Stimulated activated CD4-positive, alpha-beta T cell treated with anti-CD3 and anti-CD28 coated beads, Interleukin-4, amount 100 ng/mL, for 48 hours (primary cell): ENCODE results near the gene AKT3.
A peak's percentile ranks its signal among the peaks of the same experiment; 100 is the strongest.
"Not testable (repeated sequence)": the region's sequence is repeated elsewhere in the genome, so short reads cannot be mapped to it uniquely, and the experiment has no call there.

Source experiments
- DNase-seq, 2 donors: peaks; one replicate each; pipeline ENCODE4 v3.0.0-alpha.2; 2020; ENCODE audit warnings: low read depth in 2 of 2

The AKT3 gene

DNA sequence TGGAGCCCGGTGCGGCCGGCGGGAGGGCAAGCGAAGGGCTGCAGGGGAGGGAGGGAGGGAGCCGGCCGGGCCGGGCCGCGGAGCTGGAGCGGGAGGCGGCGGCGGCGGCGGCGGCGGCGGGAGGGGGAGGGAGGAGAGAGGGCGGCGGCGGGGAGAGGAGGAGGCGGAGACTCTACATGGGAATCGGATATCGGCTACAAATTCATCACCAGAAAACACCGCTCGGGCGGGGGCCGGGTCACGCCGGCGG, at the start of gene AKT3:
AKT3 (minus strand) TSS at position 42 of the 250 bp plus-strand sequence. CDS start 7,073 bp downstream, outside the sequence.
- no peak for DNase-seq

DNA sequence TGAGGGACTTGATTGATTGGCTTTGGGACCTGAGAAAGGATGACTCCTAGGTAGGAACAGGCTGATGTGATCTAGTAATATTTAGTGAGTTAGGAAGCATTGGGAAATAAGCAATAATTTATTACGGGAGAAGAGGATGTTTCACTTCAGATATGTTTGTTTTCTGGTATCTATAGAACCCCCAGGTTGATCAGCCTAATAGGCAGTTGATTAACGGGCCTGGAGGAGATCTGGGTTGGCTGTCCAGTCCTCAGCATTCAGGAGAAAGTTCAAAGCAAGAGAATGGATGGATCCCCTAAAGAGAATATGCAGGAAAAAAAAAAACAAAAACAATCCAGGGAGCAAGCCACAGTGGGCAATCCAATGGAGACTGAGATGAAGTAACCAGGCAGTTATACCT, 48.2 kb upstream of the AKT3 start:
- DNase-seq = no peak

DNA sequence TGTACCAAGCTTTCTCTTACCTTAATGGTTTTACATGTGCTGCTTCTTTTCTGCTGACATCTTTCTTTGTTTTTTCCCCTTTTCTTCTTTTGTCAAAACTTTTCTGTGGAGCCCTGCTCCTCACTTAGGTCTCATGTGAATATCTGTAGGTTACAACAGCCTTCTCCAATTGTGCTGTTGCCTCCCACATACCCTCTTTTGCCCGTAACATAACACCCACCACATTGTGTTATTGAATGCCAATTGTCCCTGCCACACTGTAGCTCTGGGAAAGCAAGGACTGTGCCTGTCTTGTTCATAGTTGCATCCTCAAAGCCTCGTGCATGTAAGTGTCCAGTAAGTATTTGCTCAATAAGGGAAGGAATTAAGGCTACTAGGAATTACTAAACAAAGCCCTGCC, 46.3 kb upstream of the AKT3 start:
- DNase-seq = no peak

DNA sequence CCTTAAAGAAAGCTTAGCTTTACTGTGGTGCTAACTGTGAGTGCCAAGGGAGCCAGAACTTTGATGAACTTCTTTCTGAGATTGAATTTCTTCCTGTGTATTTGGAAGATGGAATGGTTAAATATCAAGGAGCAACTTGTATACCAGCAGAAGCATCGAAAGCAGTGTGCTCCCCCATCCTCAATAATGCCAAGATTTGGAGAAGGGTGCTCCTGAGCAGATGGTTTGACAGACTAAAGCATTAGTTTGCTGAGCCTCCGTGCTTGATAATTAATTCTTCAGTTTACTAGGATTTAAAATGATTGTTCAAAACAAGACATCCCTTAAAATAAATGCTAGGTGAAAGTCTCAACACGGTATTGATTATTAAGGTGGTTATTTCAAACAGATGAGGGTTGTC, 42.4 kb upstream of the AKT3 start:
- DNase-seq = no peak

DNA sequence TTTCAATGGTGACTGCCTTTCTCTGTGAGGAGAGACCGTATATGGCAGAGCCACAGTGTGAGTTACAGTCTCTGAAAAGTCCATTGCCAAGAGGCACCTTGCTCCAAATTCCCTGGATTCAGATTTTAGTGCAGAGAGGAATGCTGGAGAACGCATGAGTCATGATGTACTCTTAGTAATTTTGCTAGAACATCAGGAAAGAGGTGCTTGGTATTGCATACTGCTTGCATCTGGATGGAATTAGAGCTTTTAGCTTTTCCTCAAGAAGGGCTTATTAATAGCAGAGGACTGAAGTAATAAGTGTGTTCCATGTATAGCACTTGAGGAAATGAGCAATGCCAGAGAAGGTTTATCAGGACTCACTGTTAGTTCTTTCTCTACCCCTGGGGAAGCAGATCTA, 40.5 kb upstream of the AKT3 start:
- DNase-seq = no peak

DNA sequence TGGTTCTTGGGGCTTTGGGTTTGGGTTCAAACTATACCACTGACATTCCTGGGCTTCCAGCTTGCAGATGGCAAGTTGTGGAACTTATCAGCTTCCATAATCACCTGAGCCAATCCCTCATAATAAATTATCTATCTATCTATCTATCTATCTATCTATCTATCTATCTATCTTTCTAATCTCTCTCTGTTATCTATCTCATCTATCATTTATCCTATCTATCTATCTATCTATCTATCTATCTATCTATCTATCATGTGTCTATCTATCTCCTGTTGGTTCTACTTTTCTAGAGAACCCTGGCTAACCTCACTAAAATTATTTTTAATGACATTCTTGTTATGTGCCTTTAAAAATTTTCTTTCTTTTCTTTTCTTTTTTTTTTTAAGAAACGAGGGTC, 35.8 kb upstream of the AKT3 start:
- no peak for DNase-seq

DNA sequence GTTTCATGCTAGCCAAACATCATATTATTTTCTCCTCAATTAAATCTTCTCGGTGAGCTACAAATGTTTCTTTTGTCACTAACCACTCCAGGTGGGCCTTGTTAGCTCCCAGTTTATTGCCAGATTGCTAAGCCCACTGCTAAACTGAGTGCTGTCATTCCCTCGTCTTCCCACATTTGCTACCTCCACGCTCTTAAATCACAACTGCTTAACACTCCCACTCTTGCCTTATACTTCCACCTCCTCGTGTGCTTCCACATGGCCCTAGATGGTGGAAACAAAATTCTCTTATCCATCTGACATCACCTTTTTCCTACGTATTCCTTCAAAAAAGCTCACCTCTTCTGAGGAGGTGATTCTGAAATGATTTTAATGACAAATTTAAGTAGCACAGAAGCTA, 34.6 kb upstream of the AKT3 start:
- no peak for DNase-seq

DNA sequence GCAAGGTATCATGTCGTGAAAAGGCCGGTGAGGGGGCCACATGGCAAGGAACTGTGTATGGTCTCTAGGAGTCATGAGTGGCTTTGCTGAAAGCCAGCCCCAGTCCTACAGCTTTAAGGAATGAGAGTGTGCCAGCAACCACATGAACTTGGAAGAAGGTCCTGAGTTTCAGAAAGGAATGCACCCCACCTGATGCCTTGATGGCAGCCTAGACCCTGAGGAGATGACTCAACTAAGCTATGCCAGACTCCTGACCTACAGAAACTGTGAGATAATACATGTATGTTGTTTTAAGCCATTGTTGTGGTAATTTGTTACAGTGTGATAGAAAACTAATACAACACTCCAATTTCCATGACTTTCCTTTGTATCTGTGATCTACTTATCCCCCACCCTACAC, 33.5 kb upstream of the AKT3 start:
- no peak for DNase-seq

DNA sequence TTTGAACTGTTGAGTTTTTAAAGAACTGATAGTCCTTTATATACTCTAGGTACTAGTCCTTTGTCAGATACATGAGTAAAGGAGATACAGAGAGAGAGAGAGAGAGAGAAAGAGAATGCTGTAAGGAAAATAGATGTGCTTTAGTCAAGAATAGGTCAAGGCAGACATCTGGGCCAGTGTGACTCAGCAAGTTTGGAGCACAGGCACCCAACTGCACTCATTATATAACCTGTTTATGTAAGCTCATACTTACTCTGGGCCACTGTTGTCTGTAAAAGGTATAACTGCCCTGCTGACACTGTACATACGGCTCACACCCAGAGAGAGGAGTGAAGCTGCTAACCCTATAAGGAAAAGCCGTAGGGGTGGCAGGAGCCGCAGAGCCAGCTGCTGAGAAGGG, 32.2 kb upstream of the AKT3 start:
- no peak for DNase-seq

DNA sequence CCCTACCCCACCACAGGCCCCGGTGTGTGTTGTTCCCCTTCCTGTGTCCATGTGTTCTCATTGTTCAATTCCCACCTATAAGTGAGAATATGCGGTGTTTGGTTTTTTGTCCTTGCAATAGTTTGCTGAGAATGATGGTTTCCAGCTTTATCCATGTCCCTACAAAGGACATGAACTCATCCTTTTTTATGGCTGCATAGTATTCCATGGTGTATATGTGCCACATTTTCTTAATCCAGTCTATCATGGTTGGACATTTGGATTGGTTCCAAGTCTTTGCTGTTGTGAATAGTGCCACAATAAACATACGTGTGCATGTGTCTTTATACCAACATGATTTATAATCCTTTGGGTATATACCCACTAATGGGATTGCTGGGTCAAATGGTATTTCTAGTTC, 27.0 kb upstream of the AKT3 start:
- not testable (repeated sequence) for DNase-seq

DNA sequence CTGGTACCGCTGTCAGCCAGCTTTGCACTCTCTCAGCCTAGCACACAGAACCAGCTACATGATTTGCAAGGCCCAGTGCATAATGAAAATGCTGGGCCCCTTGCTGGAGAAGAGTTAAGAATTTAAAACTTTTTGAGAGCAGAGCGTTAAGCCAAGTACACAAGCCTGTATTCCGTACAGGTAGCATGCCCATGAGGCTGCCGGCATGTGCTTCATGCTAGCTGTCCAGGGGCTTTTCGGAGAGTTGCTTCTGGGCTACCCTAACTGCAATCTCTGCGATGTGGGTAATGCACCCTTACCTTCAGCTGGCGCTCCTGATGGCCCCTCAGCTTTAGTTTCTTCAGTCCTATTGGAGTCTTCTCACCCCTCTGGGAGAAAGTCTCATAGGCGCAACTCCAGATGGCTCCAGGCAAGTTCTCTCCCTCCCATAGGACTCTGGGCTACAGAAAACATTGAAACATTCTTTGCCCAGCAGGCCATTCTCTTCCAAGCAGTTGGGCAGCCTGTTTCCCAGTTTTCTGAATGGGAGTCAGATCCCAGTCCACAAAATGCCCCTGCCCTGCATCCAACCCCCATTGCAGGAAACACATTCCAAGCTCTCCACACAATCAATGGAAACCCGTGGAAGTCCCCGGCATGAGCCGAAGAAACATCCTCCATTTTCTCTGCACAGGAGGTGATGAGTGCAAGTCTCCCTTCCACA, 5.7 kb upstream of the AKT3 start:
- no peak for DNase-seq

DNA sequence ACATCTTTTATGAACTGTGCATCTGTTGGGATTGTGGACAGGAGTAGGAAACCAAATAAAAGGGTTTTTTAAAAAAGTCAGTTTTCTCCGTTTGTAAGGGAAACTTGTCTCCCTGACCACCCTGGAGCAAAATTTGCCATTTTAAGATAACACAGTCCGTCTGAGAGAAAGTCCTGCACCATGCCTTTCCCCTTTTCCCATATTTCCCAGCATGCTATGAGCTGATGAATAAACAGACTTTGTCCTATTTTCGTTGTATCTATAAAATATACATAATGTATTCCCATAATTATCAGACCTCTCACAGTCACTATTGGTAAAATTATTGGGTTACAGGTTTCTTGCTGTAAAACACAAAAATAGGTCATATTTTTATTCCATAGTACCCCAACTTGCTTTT, 1.7 kb upstream of the AKT3 start:
- DNase-seq = no peak

DNA sequence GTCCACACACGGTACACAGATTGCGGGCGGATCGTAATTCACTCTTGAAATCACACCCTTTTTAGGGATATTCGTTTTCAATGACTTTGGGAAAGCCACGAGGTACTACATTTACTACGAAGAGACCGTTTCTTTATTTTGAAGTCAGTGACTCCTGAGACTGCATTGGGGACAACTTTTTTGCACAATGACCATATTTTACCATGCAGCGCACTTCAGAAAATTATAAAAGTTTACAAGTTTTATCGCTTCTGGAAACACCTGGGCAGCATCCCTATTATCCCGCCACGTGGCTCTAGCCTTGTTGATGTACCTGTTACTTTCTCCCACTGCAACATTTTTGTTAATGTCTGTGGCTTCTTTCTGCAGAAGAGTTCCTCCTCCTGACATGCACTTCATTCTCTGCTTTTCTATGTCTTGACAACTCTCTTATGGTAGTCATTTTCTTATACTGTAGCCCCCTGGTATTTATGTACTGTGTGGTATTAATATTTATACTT, 1.3 kb upstream of the AKT3 start:
- DNase-seq = no peak

DNA sequence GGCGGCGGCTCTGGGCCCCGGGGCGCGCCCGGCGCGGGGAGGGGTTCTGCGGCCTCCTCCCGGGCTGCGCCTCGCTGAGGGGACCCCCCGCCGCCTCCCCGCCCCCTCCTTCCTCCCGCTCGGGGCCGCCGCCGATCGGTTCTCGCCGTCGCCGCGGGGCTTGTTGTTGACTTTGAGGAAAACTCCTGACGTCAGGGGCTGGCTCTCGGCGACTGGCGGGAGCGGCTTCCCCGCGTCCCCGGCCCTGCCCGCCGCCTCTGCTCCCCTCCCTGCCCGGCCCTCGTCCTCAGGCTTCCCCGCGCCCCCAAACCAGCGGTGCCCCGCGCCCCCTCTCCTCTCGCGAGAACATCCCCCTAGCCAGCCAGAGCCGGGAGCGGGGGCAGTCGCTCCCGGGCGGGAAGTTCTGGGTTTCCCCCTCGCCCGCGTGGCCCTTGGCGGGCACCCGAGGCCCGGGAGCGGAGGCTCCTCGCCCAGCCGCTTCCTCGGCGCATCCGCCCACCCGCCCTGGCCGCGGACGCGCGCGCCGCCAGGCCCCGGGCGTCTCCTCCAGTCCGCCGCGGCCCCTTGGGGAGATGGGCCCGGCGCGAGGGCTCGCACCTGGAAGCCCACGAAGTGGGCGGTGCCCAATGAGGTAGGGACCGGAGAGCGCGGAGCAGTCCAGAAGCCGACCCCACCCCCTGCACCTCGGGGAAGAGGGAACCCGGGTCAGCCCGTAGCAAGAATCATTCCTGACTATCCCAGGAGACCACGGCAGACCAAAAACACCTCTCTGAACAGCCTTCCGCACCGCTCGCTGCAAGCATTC, 611 bp upstream of the AKT3 start:
- peak; percentile 70 to 80 for DNase-seq

DNA sequence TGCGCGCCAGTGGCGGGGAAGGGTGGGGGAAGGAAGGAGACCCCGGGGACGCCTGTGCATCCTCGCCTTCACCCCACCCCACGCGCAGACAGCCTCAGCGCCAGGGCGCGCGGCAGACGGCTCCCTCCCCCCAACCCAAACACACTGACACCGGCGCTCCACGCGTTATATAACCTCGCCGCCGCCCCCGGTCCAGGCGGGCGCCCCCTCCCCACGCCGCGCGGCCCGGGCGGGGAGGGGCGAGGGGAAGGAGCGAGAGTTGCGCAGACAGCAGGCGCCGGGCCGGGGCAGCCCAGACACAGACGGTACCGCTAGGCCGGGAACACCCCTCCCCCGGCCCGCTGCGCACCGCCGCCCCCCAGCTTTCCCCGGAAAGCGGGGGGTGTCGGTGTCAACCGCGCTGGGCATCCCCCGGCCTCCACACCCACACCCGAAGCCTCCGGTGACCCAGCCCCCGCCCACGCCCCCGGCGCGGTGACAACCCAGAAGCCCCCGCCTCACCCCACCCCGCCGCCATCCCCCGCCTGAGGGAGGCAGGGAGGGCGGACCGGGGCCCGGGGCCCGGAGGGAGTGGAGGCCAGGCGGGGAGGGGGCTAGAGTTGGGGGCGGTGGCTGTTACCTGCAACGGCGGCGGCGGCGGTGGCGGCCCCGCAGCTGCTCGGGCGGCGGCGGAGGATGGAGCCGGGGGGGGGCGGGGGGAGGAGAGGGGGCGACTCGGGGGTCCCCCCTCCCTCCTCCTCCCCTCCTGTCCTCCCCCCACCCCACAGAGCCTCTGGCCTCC, 432 bp downstream of the AKT3 start:
- peak; percentile 31 to 45 for DNase-seq

DNA sequence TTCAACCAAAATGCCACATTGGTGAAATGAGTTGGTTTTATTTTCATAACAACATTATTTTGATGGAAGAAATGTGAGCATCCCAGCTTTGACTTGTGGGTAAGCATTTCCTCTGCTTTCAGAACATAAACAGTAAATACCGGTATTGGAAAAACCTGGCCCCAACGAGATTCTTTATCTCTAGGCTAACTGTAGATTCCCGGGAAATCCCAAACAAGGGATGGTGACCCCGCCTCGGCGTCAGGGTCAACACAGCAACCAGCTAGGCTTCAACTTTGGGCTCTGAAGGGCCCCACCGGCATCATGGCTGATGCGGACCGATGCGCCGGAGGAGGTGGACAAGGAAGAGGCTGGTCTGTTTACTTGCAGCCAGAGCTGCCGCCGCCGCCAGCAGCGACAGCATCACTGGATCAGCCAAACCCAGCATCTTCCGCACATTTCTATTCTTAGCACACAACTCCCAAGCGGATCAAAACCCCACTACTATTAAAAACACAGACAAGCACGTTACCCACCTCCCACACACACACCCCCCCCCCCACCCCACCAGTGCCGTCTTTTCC, 1.1 kb downstream of the AKT3 start:
- peak; percentile 28 to 38 for DNase-seq

DNA sequence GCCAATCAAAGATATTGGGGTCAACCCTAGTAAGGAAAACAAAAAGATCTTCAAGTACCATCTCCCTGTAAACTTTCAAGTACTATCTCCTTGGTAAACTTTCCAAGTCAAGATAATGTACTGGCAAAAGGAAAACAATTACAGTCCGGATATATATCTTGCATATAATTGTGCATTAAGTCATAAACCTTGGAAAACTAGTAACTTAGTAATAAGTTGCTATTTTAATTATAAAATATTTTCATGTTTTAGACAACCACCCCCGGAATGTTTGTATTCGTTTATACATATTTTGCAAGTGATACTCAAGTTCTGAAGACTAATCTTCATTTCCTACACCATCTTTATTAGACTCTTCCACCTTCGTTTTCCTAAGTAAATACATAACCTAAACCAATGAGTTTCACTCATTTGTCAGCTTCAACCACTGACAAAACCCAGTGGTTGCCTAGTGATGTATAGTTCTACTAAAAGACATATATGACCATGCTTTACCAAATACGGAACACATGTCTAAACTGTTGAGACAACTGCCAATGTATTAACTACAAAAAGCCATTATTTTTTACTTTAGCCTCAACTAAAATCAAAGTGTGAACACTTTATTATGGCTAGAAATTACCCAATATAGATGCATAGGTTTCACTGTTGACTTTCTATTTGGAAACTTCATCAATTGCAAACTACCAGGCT, 1.7 kb downstream of the AKT3 start:
- no peak for DNase-seq

DNA sequence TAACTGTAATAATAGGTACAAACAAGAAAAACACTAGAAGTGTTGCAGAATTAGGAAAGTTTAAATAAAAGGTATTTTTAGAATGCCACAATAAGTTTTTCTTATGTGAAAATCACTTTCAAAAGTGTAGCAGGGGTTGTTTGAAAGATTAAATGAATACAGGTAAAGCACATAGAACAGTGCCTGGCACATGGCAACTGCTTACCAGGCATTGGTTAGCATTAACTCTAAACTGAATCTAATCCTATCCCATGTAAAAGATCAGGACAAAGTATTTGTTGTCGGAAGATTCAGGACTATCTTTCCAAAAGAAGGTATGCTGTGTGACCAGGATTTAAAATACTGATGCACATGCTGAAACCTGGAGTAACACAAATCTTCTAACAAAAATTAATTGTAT, 3.3 kb downstream of the AKT3 start:
- DNase-seq = no peak

DNA sequence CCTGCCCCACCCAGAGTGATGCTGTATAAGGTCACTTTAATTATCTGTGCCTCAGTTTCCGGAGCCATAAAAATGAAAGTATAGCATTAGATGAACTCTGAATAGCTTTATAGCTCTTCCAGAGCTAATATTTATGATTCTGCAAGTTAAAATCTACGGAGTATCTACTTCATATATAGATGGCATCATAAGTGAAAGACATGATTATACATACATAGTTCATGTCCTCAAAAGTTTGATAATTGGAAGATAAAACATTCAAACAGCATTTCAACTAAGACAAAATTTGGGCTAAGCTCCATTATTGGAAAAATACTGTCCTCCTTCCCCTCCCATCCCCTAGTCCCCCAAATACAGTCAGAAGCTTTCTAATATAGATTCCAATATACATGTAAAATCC, 4.2 kb downstream of the AKT3 start:
- DNase-seq = no peak

DNA sequence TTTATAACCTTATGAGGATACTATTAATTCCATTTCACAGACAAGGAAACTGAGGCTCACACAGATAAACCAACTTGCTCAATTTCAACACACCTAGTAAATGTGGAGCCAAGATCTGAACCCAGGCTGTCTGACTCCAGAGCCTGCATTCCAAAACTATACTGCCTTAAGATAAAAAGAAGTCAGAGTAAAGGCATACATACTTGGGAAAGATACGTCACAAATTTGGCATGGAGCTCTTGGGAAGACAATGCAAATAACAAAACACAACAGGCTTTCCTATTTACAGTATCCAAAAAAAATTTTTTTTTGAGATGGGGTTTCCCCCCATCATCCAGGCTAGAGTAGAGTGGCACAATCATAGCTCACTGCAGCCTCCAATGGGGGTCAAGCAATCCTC, 5.9 kb downstream of the AKT3 start:
- DNase-seq = no peak

DNA sequence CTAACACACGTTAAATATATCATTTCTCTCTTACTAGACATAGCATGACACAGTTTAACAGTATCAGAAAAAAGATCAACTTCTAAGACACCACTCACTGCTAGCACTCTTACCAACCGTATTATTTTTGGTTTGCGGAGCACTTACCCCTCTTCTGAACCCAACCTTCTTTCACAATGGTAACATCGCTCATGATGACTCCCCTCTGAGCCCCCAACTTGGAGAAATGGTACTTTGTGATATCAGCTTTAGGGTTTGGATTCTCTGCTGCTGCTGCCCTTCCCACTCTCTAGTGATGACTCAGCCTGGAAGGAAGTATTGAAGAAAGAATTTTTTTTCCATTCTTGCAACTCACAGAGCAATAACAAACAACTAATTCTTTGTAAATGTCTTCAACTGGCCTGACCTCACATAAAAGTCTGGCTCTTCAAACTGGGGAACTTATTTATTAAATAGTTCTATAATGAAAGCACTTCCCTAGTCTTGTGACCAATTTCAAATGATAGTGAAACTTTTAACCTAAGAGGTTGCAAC, 7.0 kb downstream of the AKT3 start:
- no peak for DNase-seq

DNA sequence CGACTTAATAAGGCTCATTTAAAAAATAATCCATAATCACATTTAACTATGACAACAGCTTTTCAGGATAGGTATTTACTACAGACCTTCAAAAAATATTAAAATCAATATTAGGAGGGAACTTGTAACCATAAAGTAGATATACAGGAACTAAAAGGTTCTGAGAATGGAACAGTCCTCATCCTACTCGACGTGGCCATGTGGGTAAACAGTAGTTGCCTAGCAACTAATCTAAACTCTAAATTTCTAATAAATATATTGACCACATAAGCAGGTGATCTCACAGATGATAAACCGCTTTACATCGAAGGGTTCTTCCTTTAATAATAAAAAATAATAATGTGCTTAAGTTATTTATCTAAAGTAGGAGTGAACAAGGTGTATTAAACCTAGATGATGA, 7.9 kb downstream of the AKT3 start:
- DNase-seq = no peak
